Lower leg skin (tissue), 4 donors: ENCODE results near the gene KCNT1. TPM values are rescaled to one million over a fixed set of nuclear protein-coding genes. Genes with fewer than 3 reads are reported as not detected.

Experiments used
- DNase-seq, 2 donors: peaks; one replicate each; pipeline ENCODE4 v3.0.0-alpha.2; 2019; ENCODE audit warnings: low spot score in 2 of 2
- H3K4me3 ChIP-seq: fragments of 200-600 bp; sonication (generic); 2 replicates; pipeline ENCODE4 v1.5.1; 2017; ENCODE audit warnings: mild to moderate bottlenecking, low read depth; ENCODE audit not compliant: poor library complexity, severe bottlenecking
- CTCF ChIP-seq, 3 donors: fragments of 450-650 bp; IDR thresholded peaks; one replicate each; pipeline ENCODE4 v1.5.1; 2016; ENCODE audit warnings: antibody characterized with exemption in 3 of 3, mild to moderate bottlenecking in 3 of 3, moderate library complexity in 2 of 3
- POLR2A ChIP-seq, 2 donors: fragments of 450-650 bp; IDR thresholded peaks; one replicate each; pipeline ENCODE4 v1.6.1; 2016 to 2017; ENCODE audit warnings: antibody characterized with exemption in 2 of 2, mild to moderate bottlenecking in 1 of 2, moderate library complexity in 1 of 2
- WGBS, 2 donors: methylation state at CpG; one replicate each; pipeline ENCODE4 v1.1.5; 2018; 5-methylcytosine and 5-hydroxymethylcytosine counted together
- intact Hi-C: fragments of 100-400 bp; cut with DNase I; formaldehyde crosslinking; loops from one replicate; pipeline ENCODE4 v1.15.0; 2023; ENCODE audit warnings: low total_unique reads
- total RNA-seq, 4 donors: library from RNA; depleted of rRNA; stranded (reverse); fragments of >200 nt; gene quantifications; one replicate each; pipeline ENCODE4 v1.1.0, GENCODE V29; 2016

Gene KCNT1
- total RNA-seq, 4 donors from 2014 or later, result 0.10 TPM; not detected in 3

- intact Hi-C loops, result no loop called here
- H3K4me3 ChIP-seq, result no peak overlapping the region
- TF ChIP-seq POLR2A (IDR thresholded peaks at IDR 0.05) (no peak), CTCF (IDR thresholded peaks at IDR 0.05) (no peak)
- peak in 1 of 2 donors; percentile 29 for DNase-seq
- 95 to 97% methylated on average over 13 of the region's 13 CpGs for WGBS, 2 donors
These were observed 111.0 kb downstream of the KCNT1 start for GRCh38 chr9:135812961-135813360.

- intact Hi-C loops, result no loop called here
- H3K4me3 ChIP-seq, result no peak overlapping the region
- WGBS, 2 donors, result 90 to 91% methylated on average over 12 to 14 of the region's 14 CpGs
- DNase-seq, result peak in 1 of 2 donors; percentile 56
- no peak for TF ChIP-seq POLR2A (IDR thresholded peaks at IDR 0.05)
- TF ChIP-seq CTCF (IDR thresholded peaks at IDR 0.05), result no peak
These were observed 111.8 kb downstream of the KCNT1 start for GRCh38 chr9:135813671-135814290.

GRCh38 chr9:135814421-135815095, 112.6 kb downstream of the KCNT1 start:
- 96 to 97% methylated on average over 12 of the region's 12 CpGs for WGBS, 2 donors

GRCh38 chr9:135815413-135815812, 113.4 kb downstream of the KCNT1 start:
- TF ChIP-seq POLR2A (IDR thresholded peaks at IDR 0.05), result no peak
- 89 to 95% methylated on average over 4 of the region's 4 CpGs for WGBS, 2 donors
- intact Hi-C loops, result no loop called here
- no peak overlapping the region for H3K4me3 ChIP-seq
- peak in 1 of 2 donors; percentile 14 for DNase-seq

More at GRCh38 chr9:135814421-135815095, 112.6 kb downstream of the KCNT1 start:
- TF ChIP-seq POLR2A (IDR thresholded peaks at IDR 0.05) (no peak), CTCF (IDR thresholded peaks at IDR 0.05) (no peak)
- intact Hi-C loops, result no loop called here
- no peak overlapping the region for H3K4me3 ChIP-seq
- DNase-seq, result peak in 1 of 2 donors; percentile 74

GRCh38 chr9:135815830-135816650, 114.1 kb downstream of the KCNT1 start:
- WGBS, 2 donors, result 91 to 93% methylated on average over 26 to 28 of the region's 28 CpGs
- TF ChIP-seq POLR2A (IDR thresholded peaks at IDR 0.05) (no peak), CTCF (IDR thresholded peaks at IDR 0.05) (no peak)
- DNase-seq, result peak in 1 of 2 donors; percentile 76
- no peak overlapping the region for H3K4me3 ChIP-seq
- intact Hi-C loops, result no loop called here

- intact Hi-C loops, result no loop called here
- H3K4me3 ChIP-seq, result no peak overlapping the region
- 91 to 94% methylated on average over 12 of the region's 12 CpGs for WGBS, 2 donors
- peak in 1 of 2 donors; percentile 42 for DNase-seq
- TF ChIP-seq CTCF (IDR thresholded peaks at IDR 0.05) (no peak), POLR2A (IDR thresholded peaks at IDR 0.05) (no peak)
These were observed 114.6 kb downstream of the KCNT1 start for GRCh38 chr9:135816651-135816970.
